HG03558 (cell line): ENCODE measurements around the gene HELT.
"Not testable (repeated sequence)": the region's sequence is repeated elsewhere in the genome, so short reads cannot be mapped to it uniquely, and the experiment has no call there.

Source experiments
- ATAC-seq: cut with Tn5 transposase; IDR thresholded peaks from one replicate; pipeline ENCODE4 v1.9.1; 2021; ENCODE audit warnings: moderate number of reproducible peaks; ENCODE audit not compliant: unreplicated experiment; ENCODE audit errors: extremely low read depth

Gene HELT

GRCh38 chr4:185035284-185035683 lies 17.0 kb downstream of the HELT start:
- ATAC-seq, result no peak

- ATAC-seq, result no peak
These were observed 17.7 kb downstream of the HELT start for GRCh38 chr4:185036019-185036418.

GRCh38 chr4:185036842-185037241 lies 18.6 kb downstream of the HELT start:
- ATAC-seq, result no peak

- ATAC-seq, result no peak
These were observed 21.4 kb downstream of the HELT start for GRCh38 chr4:185039508-185040273.

- ATAC-seq, result no peak
These were observed 22.2 kb downstream of the HELT start for GRCh38 chr4:185040523-185040922.

GRCh38 chr4:185050286-185050685 lies 32.0 kb downstream of the HELT start:
- ATAC-seq, result not testable (repeated sequence)

- ATAC-seq, result not testable (repeated sequence)
These were observed 33.0 kb downstream of the HELT start for GRCh38 chr4:185051283-185051682.

- ATAC-seq, result no peak
These were observed 35.5 kb downstream of the HELT start for GRCh38 chr4:185053746-185054145.

GRCh38 chr4:185054272-185054671 lies 36.0 kb downstream of the HELT start:
- no peak for ATAC-seq

GRCh38 chr4:185054886-185055285 lies 36.6 kb downstream of the HELT start:
- ATAC-seq, result no peak

GRCh38 chr4:185061610-185062009 lies 43.3 kb downstream of the HELT start:
- ATAC-seq, result no peak

- ATAC-seq, result no peak
These were observed 44.3 kb downstream of the HELT start for GRCh38 chr4:185062606-185063005.

GRCh38 chr4:185066179-185066578 lies 47.9 kb downstream of the HELT start:
- ATAC-seq, result no peak

GRCh38 chr4:185068837-185069236 lies 50.5 kb downstream of the HELT start:
- no peak for ATAC-seq
